ENCODE data around the gene ITGB1BP2. TPM values are rescaled to one million over a fixed set of nuclear protein-coding genes. Genes with fewer than 3 reads are reported as not detected.
"Not testable (repeated sequence)": the region's sequence is repeated elsewhere in the genome, so short reads cannot be mapped to it uniquely, and the experiment has no call there.

Gene ITGB1BP2
- total RNA-seq, 2 experiments from 2014 or later = 5.3 to 6.7 TPM

DNA sequence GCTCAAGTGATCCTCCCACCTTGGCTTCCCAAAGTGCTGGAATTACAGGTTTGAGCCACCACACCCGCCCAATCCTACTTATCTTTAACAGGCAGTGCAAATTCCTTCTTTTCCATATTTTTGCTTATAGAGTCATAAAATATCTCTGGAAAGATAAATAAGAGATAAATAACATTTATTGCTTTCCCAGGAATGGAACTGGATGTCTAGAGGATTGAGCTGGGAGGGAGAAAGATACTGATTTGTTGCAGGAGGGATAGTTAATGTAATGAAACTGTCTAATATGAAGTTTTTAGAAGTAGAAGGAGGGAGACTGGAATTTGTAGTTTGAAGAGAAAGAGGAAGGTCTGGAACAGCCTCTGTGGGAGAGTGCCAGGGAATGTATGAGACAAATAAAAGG, 20.2 kb downstream of the ITGB1BP2 start:
- ATAC-seq = no peak
- H3K27me3 Mint-ChIP-seq = no peaks in the 10 kb centered on the region
- no peak overlapping the region for H3K27ac Mint-ChIP-seq
- H3K9me3 Mint-ChIP-seq = peaks cover 2% of the 10 kb centered on the region
- intact Hi-C loops (cut with micrococcal nuclease) = no loop called here
- CTCF ChIA-PET = no interaction called here
- no peak for DNase-seq
- no peak overlapping the region for H3K4me3 Mint-ChIP-seq
- TF ChIP-seq, protein P1, sequence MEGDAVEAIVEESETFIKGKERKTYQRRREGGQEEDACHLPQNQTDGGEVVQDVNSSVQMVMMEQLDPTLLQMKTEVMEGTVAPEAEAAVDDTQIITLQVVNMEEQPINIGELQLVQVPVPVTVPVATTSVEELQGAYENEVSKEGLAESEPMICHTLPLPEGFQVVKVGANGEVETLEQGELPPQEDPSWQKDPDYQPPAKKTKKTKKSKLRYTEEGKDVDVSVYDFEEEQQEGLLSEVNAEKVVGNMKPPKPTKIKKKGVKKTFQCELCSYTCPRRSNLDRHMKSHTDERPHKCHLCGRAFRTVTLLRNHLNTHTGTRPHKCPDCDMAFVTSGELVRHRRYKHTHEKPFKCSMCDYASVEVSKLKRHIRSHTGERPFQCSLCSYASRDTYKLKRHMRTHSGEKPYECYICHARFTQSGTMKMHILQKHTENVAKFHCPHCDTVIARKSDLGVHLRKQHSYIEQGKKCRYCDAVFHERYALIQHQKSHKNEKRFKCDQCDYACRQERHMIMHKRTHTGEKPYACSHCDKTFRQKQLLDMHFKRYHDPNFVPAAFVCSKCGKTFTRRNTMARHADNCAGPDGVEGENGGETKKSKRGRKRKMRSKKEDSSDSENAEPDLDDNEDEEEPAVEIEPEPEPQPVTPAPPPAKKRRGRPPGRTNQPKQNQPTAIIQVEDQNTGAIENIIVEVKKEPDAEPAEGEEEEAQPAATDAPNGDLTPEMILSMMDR (IDR thresholded peaks at IDR 0.05) = no peak
- peaks cover 12% of the 10 kb centered on the region for H3K36me3 Mint-ChIP-seq (ENCODE audit: low read depth)
- no peaks in the 10 kb centered on the region for H3K4me1 Mint-ChIP-seq (ENCODE audit: low read depth)
- POLR2A ChIA-PET = no interaction called here

DNA sequence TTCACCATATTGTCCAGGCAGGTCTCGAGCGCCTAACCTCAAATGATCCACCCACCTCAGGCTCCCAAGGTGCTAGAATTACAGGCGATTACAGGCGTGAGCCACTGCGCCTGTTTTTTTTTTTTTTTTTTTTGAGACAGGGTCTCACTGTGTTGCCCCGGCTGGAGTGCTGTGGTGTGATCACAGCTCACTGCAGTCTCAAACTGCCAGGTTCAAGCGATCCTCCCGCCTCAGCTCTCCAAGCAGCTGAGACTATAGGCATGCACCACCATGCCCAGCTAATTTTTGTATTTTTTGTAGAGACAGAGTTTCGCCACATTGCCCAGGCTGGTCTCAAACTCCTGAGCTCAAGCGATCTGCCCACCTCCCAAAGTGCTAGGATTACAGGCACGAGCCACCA, 22.9 kb downstream of the ITGB1BP2 start:
- POLR2A ChIA-PET; H3K9me3 Mint-ChIP-seq; DNase-seq; intact Hi-C loops (cut with micrococcal nuclease); H3K4me3 Mint-ChIP-seq; H3K4me1 Mint-ChIP-seq (ENCODE audit: low read depth); H3K27me3 Mint-ChIP-seq; H3K27ac Mint-ChIP-seq; CTCF ChIA-PET; ATAC-seq: not testable (repeated sequence)
- H3K36me3 Mint-ChIP-seq (ENCODE audit: low read depth) = peaks cover 18% of the 10 kb centered on the region

DNA sequence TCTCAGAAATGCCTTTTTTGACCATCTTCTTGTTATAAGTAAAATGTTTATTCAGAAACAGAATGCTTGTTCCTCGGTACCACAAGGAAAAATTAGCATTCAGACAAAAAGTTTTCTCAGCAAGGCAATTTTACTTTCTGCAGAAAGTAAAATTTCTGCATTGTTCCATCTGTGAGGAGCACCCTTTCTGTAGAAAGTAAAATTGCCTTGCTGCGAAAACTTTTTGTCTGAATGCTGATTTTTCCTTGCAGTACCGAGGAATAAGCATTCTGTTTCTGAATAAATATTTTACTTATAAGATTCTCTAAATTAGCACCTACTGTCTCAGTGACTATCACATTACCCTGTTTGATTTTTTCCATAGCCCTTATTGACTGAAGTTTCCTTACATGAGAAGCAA, 24.8 kb downstream of the ITGB1BP2 start:
- POLR2A ChIA-PET = no interaction called here

DNA sequence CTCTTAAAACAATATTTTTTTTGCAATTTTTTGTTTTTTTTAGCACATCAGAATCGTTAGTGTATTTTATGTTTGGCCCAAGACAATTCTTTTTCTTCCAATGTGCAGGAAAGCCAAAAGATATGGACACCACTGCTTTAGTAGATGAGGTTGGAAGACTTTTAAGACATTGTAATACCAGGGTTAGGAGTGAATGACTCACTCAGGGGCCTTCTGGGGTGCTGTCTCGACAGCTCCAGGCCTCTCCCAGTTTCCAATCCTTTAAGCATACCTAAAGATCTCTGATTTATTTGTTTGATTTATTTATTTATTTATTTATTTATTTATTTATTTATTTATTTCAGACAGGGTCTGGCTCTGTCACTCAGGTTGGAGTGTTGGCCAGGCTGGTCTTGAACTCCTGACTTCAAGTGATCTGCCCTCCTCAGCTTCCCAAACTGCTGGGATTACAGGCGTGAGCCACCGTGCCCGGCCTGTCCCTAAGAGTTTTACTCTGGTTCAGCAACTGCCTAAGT, 47.7 kb downstream of the ITGB1BP2 start:
- DNase-seq; ATAC-seq; H3K27ac Mint-ChIP-seq; CTCF ChIA-PET; H3K27me3 Mint-ChIP-seq; intact Hi-C loops (cut with micrococcal nuclease); H3K36me3 Mint-ChIP-seq (ENCODE audit: low read depth); POLR2A ChIA-PET; H3K9me3 Mint-ChIP-seq; H3K4me1 Mint-ChIP-seq (ENCODE audit: low read depth); H3K4me3 Mint-ChIP-seq: not testable (repeated sequence)

More for the DNA sequence above, 24.8 kb downstream of the ITGB1BP2 start:
- DNase-seq (no peak), ATAC-seq (no peak)
- H3K4me3 Mint-ChIP-seq = no peak overlapping the region
- TF ChIP-seq, protein P1 (IDR thresholded peaks at IDR 0.05) = no peak
- H3K4me1 Mint-ChIP-seq (ENCODE audit: low read depth) = no peaks in the 10 kb centered on the region
- no peak overlapping the region for H3K27ac Mint-ChIP-seq
- H3K27me3 Mint-ChIP-seq = no peaks in the 10 kb centered on the region
- H3K9me3 Mint-ChIP-seq = peaks cover 3% of the 10 kb centered on the region
- CTCF ChIA-PET = no interaction called here
- intact Hi-C loops (cut with micrococcal nuclease) = no loop called here
- H3K36me3 Mint-ChIP-seq (ENCODE audit: low read depth) = peaks cover 17% of the 10 kb centered on the region

DNA sequence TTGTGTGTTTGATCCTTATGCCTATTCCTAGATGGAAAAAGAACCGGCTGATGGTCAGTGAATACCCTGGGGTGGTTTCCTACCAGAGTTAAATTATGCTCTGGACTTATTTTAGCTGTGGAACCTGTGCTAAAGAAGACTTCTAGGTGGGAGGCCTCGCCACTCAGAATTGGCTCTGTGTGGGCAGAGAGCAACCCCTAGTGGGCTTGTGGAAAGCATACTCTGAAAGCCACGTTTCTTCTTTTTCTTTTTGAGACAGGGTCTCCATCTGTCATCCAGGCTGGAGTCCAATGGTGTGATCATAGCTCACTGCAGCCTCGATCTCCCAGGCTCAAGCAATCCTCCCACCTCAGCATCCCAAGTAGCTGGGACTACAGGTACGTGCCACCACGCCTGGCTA, 48.3 kb downstream of the ITGB1BP2 start:
- H3K4me3 Mint-ChIP-seq; POLR2A ChIA-PET; ATAC-seq; H3K9me3 Mint-ChIP-seq; H3K27me3 Mint-ChIP-seq; CTCF ChIA-PET; H3K4me1 Mint-ChIP-seq (ENCODE audit: low read depth); DNase-seq; intact Hi-C loops (cut with micrococcal nuclease); H3K36me3 Mint-ChIP-seq (ENCODE audit: low read depth); H3K27ac Mint-ChIP-seq: not testable (repeated sequence)

DNA sequence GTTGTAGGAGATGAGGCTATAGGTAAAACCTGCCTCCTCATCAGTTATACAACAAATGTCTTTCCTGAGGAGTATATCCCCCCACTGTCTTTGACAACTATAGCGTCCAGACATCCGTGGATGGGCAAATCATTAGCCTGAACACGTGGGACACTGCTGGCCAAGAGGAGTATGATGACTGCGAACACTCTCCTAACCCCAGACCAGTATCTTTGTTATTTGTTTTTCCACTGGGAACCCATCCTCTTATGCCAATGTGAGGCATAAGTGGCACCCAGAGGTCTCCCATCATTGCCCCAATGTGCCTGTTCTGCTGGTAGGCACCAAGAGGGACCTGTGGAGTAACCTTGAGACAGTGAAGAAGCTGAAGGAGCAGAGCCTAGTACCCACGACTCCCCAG, 50.9 kb downstream of the ITGB1BP2 start:
- intact Hi-C loops (cut with micrococcal nuclease); DNase-seq; H3K27me3 Mint-ChIP-seq; H3K36me3 Mint-ChIP-seq (ENCODE audit: low read depth); H3K4me3 Mint-ChIP-seq; ATAC-seq; H3K27ac Mint-ChIP-seq; H3K9me3 Mint-ChIP-seq; H3K4me1 Mint-ChIP-seq (ENCODE audit: low read depth): not testable (repeated sequence)
- ChIA-PET POLR2A (interaction anchor here (0.7 to 1.4 kb wide), 3 partner anchors 13 to 185 kb away, joined by 3 to 6 read pairs (median 3); partner anchors contain the start of gene TAF1), CTCF (interaction anchor here (1.0 kb wide), 1 partner anchor 13 kb away, joined by 3 read pairs; no protein-coding TSS in a partner anchor)

Other genes starting within 250 kb of the ITGB1BP2 start
- 10 to 100 TPM; 33.5 to 34.6 TPM for gene SNX12, start 233.4 kb upstream of the ITGB1BP2 start, total RNA-seq
- 1 to 10 TPM; 6.0 to 8.7 TPM for gene FOXO4, start 205.9 kb upstream of the ITGB1BP2 start, total RNA-seq
- 10 to 100 TPM; 17.3 to 20.0 TPM for gene CXorf65, start 195.0 kb upstream of the ITGB1BP2 start, total RNA-seq
- gene IL2RG, start 190.2 kb upstream of the ITGB1BP2 start, total RNA-seq = 100 to 1,000 TPM; 302 to 310 TPM
- 10 to 100 TPM; 49.2 to 52.0 TPM for gene MED12, start 183.2 kb upstream of the ITGB1BP2 start, total RNA-seq
- gene NLGN3, start 156.9 kb upstream of the ITGB1BP2 start, total RNA-seq = under 1 TPM; 0.54 to 0.63 TPM
- gene GJB1, start 78.5 kb upstream of the ITGB1BP2 start, total RNA-seq = not detected
- 10 to 100 TPM; 25.8 to 27.5 TPM for gene ZMYM3, start 47.6 kb upstream of the ITGB1BP2 start, total RNA-seq
- 100 to 1,000 TPM; 461 to 487 TPM for gene NONO, start 18.1 kb upstream of the ITGB1BP2 start, total RNA-seq
- 10 to 100 TPM; 26.8 to 30.9 TPM for gene TAF1, start 64.6 kb downstream of the ITGB1BP2 start, total RNA-seq
- gene OGT, start 231.4 kb downstream of the ITGB1BP2 start, total RNA-seq = 100 to 1,000 TPM; 354 to 358 TPM